Ishikawa (cell line): ENCODE data around the gene SLC8A1.

Experiments
- CEBPB ChIP-seq: IDR thresholded peaks from 2 replicates; pipeline ENCODE4 v1.6.1; 2012
- CREB1 ChIP-seq: IDR thresholded peaks from 2 replicates; pipeline ENCODE4 v1.6.1; 2012; ENCODE audit warnings: low read depth
- EGR1 ChIP-seq: IDR thresholded peaks from 2 replicates; pipeline ENCODE4 v1.6.1; 2012
- EP300 ChIP-seq: IDR thresholded peaks from 2 replicates; pipeline ENCODE4 v1.6.1; 2012; ENCODE audit warnings: borderline replicate concordance
- FOXM1 ChIP-seq: IDR thresholded peaks from 2 replicates; pipeline ENCODE4 v1.6.1; 2012; ENCODE audit warnings: low read depth, borderline replicate concordance
- MAX ChIP-seq: IDR thresholded peaks from 2 replicates; pipeline ENCODE4 v1.6.1; 2012
- RAD21 ChIP-seq: IDR thresholded peaks from 2 replicates; pipeline ENCODE4 v1.6.1; 2012; ENCODE audit warnings: low read depth
- TAF1 ChIP-seq: IDR thresholded peaks from 2 replicates; pipeline ENCODE4 v1.6.1; 2012; ENCODE audit warnings: low read depth, mild to moderate bottlenecking
- TEAD4 ChIP-seq: IDR thresholded peaks from 2 replicates; pipeline ENCODE4 v1.6.1; 2012
- USF1 ChIP-seq: IDR thresholded peaks from 2 replicates; pipeline ENCODE4 v1.6.1; 2012
- YY1 ChIP-seq: IDR thresholded peaks from 2 replicates; pipeline ENCODE4 v1.6.1; 2012; ENCODE audit warnings: low read depth
- ZBTB7A ChIP-seq: IDR thresholded peaks from 2 replicates; pipeline ENCODE4 v1.6.1; 2012; ENCODE audit warnings: low read depth
- TF ChIP-seq, protein P1 (sequence below): IDR thresholded peaks from 2 replicates; pipeline ENCODE4 v1.6.1; 2012; ENCODE audit warnings: low read depth, mild to moderate bottlenecking

GRCh38 chr2:40432921-40433483 is 18.9 kb downstream of the SLC8A1 start:
- TF ChIP-seq TEAD4 (no peak), CEBPB (no peak), MAX (no peak), EP300 (no peak), YY1 (no peak), RAD21 (no peak), ZBTB7A (no peak), CREB1 (no peak), FOXM1 (no peak), EGR1 (no peak), TAF1 (no peak), USF1 (no peak)
- TF ChIP-seq, protein P1, sequence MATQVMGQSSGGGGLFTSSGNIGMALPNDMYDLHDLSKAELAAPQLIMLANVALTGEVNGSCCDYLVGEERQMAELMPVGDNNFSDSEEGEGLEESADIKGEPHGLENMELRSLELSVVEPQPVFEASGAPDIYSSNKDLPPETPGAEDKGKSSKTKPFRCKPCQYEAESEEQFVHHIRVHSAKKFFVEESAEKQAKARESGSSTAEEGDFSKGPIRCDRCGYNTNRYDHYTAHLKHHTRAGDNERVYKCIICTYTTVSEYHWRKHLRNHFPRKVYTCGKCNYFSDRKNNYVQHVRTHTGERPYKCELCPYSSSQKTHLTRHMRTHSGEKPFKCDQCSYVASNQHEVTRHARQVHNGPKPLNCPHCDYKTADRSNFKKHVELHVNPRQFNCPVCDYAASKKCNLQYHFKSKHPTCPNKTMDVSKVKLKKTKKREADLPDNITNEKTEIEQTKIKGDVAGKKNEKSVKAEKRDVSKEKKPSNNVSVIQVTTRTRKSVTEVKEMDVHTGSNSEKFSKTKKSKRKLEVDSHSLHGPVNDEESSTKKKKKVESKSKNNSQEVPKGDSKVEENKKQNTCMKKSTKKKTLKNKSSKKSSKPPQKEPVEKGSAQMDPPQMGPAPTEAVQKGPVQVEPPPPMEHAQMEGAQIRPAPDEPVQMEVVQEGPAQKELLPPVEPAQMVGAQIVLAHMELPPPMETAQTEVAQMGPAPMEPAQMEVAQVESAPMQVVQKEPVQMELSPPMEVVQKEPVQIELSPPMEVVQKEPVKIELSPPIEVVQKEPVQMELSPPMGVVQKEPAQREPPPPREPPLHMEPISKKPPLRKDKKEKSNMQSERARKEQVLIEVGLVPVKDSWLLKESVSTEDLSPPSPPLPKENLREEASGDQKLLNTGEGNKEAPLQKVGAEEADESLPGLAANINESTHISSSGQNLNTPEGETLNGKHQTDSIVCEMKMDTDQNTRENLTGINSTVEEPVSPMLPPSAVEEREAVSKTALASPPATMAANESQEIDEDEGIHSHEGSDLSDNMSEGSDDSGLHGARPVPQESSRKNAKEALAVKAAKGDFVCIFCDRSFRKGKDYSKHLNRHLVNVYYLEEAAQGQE: no peak
